Gastrocnemius medialis (tissue), 4 donors: ENCODE data around the gene UPF3A.

ENCODE experiments used
- POLR2A ChIP-seq, 2 donors: fragments of 450-650 bp; IDR thresholded peaks; one replicate each; pipeline ENCODE4 v1.6.1; 2017; ENCODE audit warnings: antibody characterized with exemption in 2 of 2, mild to moderate bottlenecking in 2 of 2, moderate library complexity in 2 of 2
- TF ChIP-seq, protein P1 (sequence below), 5 experiments: fragments of 450-650 bp in 3 of 5; fragments of 200-600 bp in 2 of 5; sonication (generic) in 2 of 5; IDR thresholded peaks in 4 of 5; conservative IDR thresholded peaks in 1 of 5; 1 replicate in 4 of 5; 2 replicates in 1 of 5; pipeline ENCODE4 v1.5.1; 2016 to 2019; ENCODE audit warnings: antibody characterized with exemption in 5 of 5, mild to moderate bottlenecking in 3 of 5, moderate library complexity in 3 of 5

DNA sequence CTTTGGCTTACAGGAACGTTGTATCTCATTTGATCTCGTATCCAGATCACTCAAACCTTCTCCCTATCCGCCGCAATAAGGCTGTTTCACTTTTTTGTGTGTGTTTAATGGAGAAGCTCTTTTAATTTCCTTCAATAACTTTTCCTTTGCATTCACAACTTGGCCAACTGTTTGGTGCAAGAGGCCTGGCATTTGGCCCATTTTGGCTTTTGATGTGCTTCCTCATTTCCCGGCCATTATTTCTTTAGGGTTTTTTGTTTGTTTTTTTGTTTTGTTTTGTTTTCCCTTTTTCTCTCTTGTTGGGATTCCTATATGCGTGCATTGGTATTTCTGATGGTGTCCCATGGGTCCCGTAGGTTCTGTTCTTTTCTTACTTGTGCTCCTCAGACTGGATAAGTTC is 6.1 kb upstream of the UPF3A start:
- TF ChIP-seq, protein P1, sequence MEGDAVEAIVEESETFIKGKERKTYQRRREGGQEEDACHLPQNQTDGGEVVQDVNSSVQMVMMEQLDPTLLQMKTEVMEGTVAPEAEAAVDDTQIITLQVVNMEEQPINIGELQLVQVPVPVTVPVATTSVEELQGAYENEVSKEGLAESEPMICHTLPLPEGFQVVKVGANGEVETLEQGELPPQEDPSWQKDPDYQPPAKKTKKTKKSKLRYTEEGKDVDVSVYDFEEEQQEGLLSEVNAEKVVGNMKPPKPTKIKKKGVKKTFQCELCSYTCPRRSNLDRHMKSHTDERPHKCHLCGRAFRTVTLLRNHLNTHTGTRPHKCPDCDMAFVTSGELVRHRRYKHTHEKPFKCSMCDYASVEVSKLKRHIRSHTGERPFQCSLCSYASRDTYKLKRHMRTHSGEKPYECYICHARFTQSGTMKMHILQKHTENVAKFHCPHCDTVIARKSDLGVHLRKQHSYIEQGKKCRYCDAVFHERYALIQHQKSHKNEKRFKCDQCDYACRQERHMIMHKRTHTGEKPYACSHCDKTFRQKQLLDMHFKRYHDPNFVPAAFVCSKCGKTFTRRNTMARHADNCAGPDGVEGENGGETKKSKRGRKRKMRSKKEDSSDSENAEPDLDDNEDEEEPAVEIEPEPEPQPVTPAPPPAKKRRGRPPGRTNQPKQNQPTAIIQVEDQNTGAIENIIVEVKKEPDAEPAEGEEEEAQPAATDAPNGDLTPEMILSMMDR (IDR thresholded peaks at IDR 0.05 in 4 of 5, conservative IDR thresholded peaks at IDR 0.05 in 1 of 5), result no peak
- no peak for TF ChIP-seq POLR2A (IDR thresholded peaks at IDR 0.05)
